Neural cell (in vitro differentiated cells): Measurements from ENCODE around the gene SUFU. TPM values are rescaled to one million over a fixed set of nuclear protein-coding genes. Genes with fewer than 3 reads are reported as not detected.

ENCODE experiments used
- H2AFZ ChIP-seq: fragments of 200-600, 300-800 bp; sonication (generic), shearing (Covaris generic); 2 replicates; pipeline ENCODE4 v1.6.0; 2014; ENCODE audit warnings: low read depth, mild to moderate bottlenecking, antibody characterized with exemption, low read length, moderate library complexity
- H3F3A ChIP-seq: fragments of 200-600 bp; shearing (Covaris generic); 2 replicates; pipeline ENCODE4 v1.6.1; 2016; ENCODE audit warnings: mild to moderate bottlenecking, moderate library complexity, mixed read lengths, antibody characterized with exemption, low read length; ENCODE audit not compliant: insufficient read depth, poor library complexity, severe bottlenecking
- H3K27ac ChIP-seq: fragments of 200-600, 300-800 bp; sonication (generic), shearing (Covaris generic); 2 replicates; pipeline ENCODE4 v1.5.1; 2014; ENCODE audit warnings: mild to moderate bottlenecking, low read length, moderate library complexity
- H3K27me3 ChIP-seq: fragments of 300-800, 200-600 bp; sonication (generic), shearing (Covaris generic); 2 replicates; pipeline ENCODE4 v1.6.0; 2014; ENCODE audit warnings: mild to moderate bottlenecking, low read depth, low read length, moderate library complexity; ENCODE audit not compliant: insufficient read depth
- H3K36me3 ChIP-seq: fragments of 300-800, 200-600 bp; sonication (generic), shearing (Covaris generic); 2 replicates; pipeline ENCODE4 v1.5.1; 2014; ENCODE audit warnings: mild to moderate bottlenecking, antibody characterized with exemption, low read length, moderate library complexity; ENCODE audit not compliant: insufficient read depth
- H3K4me2 ChIP-seq: fragments of 300-800, 200-600 bp; sonication (generic), shearing (Covaris generic); 2 replicates; pipeline ENCODE4 v1.6.0; 2014; ENCODE audit warnings: mild to moderate bottlenecking, low read length
- H3K4me3 ChIP-seq: fragments of 300-800, 200-600 bp; sonication (generic), shearing (Covaris generic); 2 replicates; pipeline ENCODE4 v1.5.1; 2014; ENCODE audit warnings: mild to moderate bottlenecking, low read length, moderate library complexity
- H3K79me2 ChIP-seq: fragments of 200-600 bp; shearing (Covaris generic); replicated peaks from 2 replicates; pipeline ENCODE4 v1.6.0; 2014; ENCODE audit warnings: mild to moderate bottlenecking, low read length, moderate library complexity; ENCODE audit not compliant: insufficient read depth
- H3K9ac ChIP-seq: fragments of 300-800, 200-600 bp; sonication (generic), shearing (Covaris generic); 2 replicates; pipeline ENCODE4 v1.6.1; 2016; ENCODE audit warnings: mild to moderate bottlenecking, low read length, mixed read lengths
- H3K9me2 ChIP-seq: fragments of 200-600 bp; shearing (Covaris generic); 2 replicates; pipeline ENCODE4 v1.6.1; 2016; ENCODE audit warnings: mild to moderate bottlenecking, low read length, mixed read lengths; ENCODE audit not compliant: insufficient read depth
- H3K9me3 ChIP-seq: fragments of 200-600, 300-800 bp; sonication (generic), shearing (Covaris generic); 2 replicates; pipeline ENCODE4 v1.6.1; 2016; ENCODE audit warnings: mild to moderate bottlenecking, mixed run types, low read length, moderate library complexity, mixed read lengths
- H4K20me1 ChIP-seq: fragments of 200-600 bp; shearing (Covaris generic); 2 replicates; pipeline ENCODE4 v1.6.1; 2016; ENCODE audit warnings: mild to moderate bottlenecking, mixed run types; ENCODE audit not compliant: insufficient read depth
- CTCF ChIP-seq: fragments of 450-650 bp; IDR thresholded peaks from 2 replicates; pipeline ENCODE4 v1.5.1; 2014; ENCODE audit warnings: antibody characterized with exemption, mild to moderate bottlenecking, moderate library complexity; ENCODE audit not compliant: poor library complexity, severe bottlenecking
- EP300 ChIP-seq: fragments of 450-650 bp; conservative IDR thresholded peaks from 2 replicates; pipeline ENCODE4 v1.6.1; 2014; ENCODE audit warnings: antibody characterized with exemption, mild to moderate bottlenecking, moderate library complexity; ENCODE audit not compliant: poor library complexity, severe bottlenecking
- EZH2 ChIP-seq: fragments of 200-600, 300-800 bp; shearing (Covaris generic), sonication (generic); IDR thresholded peaks from 2 replicates; pipeline ENCODE4 v1.6.1; 2014; ENCODE audit warnings: antibody characterized with exemption, low read length, borderline replicate concordance, mild to moderate bottlenecking; ENCODE audit not compliant: insufficient read depth, poor library complexity, severe bottlenecking
- MXI1 ChIP-seq: fragments of 450-650 bp; conservative IDR thresholded peaks from 2 replicates; pipeline ENCODE4 v1.6.1; 2014; ENCODE audit warnings: antibody characterized with exemption, mild to moderate bottlenecking; ENCODE audit not compliant: poor library complexity, severe bottlenecking
- POLR2AphosphoS5 ChIP-seq: IDR thresholded peaks from 2 replicates; pipeline ENCODE4 v1.6.1; 2012
- RAD21 ChIP-seq: fragments of 450-650 bp; conservative IDR thresholded peaks from 2 replicates; pipeline ENCODE4 v1.6.1; 2014; ENCODE audit warnings: antibody characterized with exemption, mild to moderate bottlenecking, moderate library complexity
- REST ChIP-seq: IDR thresholded peaks from 2 replicates; pipeline ENCODE4 v1.6.1; 2012; ENCODE audit warnings: borderline replicate concordance
- SMC3 ChIP-seq: fragments of 450-650 bp; conservative IDR thresholded peaks from 2 replicates; pipeline ENCODE4 v1.6.1; 2014; ENCODE audit warnings: antibody characterized with exemption, mild to moderate bottlenecking, moderate library complexity; ENCODE audit not compliant: poor library complexity
- TAF1 ChIP-seq: IDR thresholded peaks from 2 replicates; pipeline ENCODE4 v1.6.1; 2012; ENCODE audit warnings: low read depth
- polyA plus RNA-seq: library from polyadenylated mRNA; depleted of rRNA; stranded (reverse); fragments of >200 nt; gene quantifications from 2 replicates; pipeline ENCODE4 v1.2.3, GENCODE V29; 2014

The SUFU gene
- polyA plus RNA-seq, 1 donor from 2014 or later: 4.8 TPM

GRCh38 chr10:102612964-102613275 is 109.1 kb downstream of the SUFU start:
- Histone ChIP-seq H3K9ac (no peak overlapping the region), H3K27ac (no peak overlapping the region), H3K27me3 (no peaks in the 10 kb centered on the region), H3K9me2 (no peaks in the 10 kb centered on the region), H3K4me3 (no peak overlapping the region), H2AFZ (no peak overlapping the region), H4K20me1 (no peaks in the 10 kb centered on the region), H3K79me2 (no peaks in the 10 kb centered on the region), H3K9me3 (no peaks in the 10 kb centered on the region), H3F3A (no peaks in the 10 kb centered on the region), H3K4me2 (no peak overlapping the region), H3K36me3 (no peaks in the 10 kb centered on the region)
- TF ChIP-seq POLR2AphosphoS5 (no peak), CTCF (no peak), EP300 (no peak), RAD21 (no peak)

GRCh38 chr10:102613286-102613685 is 109.5 kb downstream of the SUFU start:
- Histone ChIP-seq H2AFZ (no peak overlapping the region), H3K9ac (no peak overlapping the region), H3K4me2 (no peak overlapping the region), H3K79me2 (no peaks in the 10 kb centered on the region), H4K20me1 (no peaks in the 10 kb centered on the region), H3F3A (no peaks in the 10 kb centered on the region), H3K9me2 (no peaks in the 10 kb centered on the region), H3K27ac (no peak overlapping the region), H3K27me3 (no peaks in the 10 kb centered on the region), H3K36me3 (no peaks in the 10 kb centered on the region), H3K9me3 (no peaks in the 10 kb centered on the region), H3K4me3 (no peak overlapping the region)
- no peak for TF ChIP-seq TAF1
- no peak for TF ChIP-seq EZH2
- no peak for TF ChIP-seq RAD21
- no peak for TF ChIP-seq SMC3
- no peak for TF ChIP-seq CTCF
- no peak for TF ChIP-seq MXI1
- no peak for TF ChIP-seq POLR2AphosphoS5
- TF ChIP-seq EP300: no peak
- TF ChIP-seq REST: no peak
